Measurements from ENCODE around the gene FPR2.

The FPR2 gene

GRCh38 chr19:51784922-51785690, 24.1 kb downstream of the FPR2 start:
- no peak for TF ChIP-seq GATA3 (IDR thresholded peaks at IDR 0.05; ENCODE audit: low read depth, low read length)
- TF ChIP-seq GATA2 (IDR thresholded peaks at IDR 0.05; ENCODE audit: low read depth, low read length), result no peak

DNA sequence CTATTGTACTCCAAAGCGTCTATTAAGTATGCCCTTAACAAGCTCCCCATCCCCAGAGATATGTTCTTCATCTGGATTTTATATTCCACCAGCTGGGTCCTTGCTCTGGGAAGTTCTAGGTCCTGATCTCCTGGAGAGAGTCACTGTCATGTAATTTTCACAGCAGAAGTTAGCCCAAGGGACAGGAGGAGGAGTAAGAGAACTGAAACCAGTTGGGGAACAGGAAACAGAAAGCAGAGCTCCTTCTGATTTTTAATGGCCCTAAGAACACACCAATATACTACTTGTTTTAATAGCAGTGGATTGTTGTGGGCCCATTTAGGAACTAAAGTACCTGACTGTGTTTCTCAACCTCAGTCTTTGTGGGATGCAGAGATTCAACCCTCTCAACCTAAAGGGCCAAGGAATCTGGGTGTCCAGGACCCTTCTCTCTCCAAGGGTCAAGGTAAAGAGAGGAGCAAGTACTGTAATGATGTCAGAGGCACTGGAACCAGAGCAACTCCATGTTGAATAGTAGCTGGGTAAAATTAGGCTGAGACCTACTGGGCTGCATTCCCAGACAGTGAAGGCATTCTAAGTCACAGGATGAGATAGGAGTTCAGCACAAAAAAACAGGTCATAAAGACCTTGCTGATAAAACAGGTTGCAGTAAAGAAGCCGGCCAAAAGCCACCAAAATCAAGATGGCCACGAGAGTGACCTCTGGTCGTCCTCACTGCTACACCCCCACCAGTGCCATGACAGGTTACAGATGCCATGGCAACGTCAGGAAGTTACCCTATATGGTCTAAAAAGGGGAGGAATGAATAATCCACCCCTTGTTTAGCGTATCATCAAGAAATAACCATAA, 25.9 kb downstream of the FPR2 start:
- TF ChIP-seq GATA2 (IDR thresholded peaks at IDR 0.05; ENCODE audit: low read depth, low read length), result no peak
- no peak for TF ChIP-seq GATA3 (IDR thresholded peaks at IDR 0.05; ENCODE audit: low read depth, low read length)

DNA sequence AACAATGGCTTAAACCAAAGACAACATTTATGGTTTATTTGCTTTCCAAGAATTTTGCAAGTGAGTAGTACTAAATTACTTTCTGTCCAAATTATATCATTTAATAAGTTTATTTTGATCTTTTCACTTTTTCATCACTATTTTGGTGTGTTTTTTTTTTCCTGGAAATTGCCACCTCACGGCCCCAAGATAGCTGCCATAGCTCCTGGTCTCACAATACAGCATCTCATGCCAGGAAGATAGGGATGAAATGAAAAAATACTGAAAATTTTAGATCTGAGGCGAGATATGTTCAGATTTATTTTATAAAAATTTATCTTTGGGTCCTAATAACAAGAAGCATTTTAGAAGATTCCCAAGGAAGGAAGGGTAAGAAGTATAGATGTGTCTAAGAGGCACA, 27.0 kb downstream of the FPR2 start:
- no peak for TF ChIP-seq GATA2 (IDR thresholded peaks at IDR 0.05; ENCODE audit: low read depth, low read length)
- no peak for TF ChIP-seq GATA3 (IDR thresholded peaks at IDR 0.05; ENCODE audit: low read depth, low read length)

DNA sequence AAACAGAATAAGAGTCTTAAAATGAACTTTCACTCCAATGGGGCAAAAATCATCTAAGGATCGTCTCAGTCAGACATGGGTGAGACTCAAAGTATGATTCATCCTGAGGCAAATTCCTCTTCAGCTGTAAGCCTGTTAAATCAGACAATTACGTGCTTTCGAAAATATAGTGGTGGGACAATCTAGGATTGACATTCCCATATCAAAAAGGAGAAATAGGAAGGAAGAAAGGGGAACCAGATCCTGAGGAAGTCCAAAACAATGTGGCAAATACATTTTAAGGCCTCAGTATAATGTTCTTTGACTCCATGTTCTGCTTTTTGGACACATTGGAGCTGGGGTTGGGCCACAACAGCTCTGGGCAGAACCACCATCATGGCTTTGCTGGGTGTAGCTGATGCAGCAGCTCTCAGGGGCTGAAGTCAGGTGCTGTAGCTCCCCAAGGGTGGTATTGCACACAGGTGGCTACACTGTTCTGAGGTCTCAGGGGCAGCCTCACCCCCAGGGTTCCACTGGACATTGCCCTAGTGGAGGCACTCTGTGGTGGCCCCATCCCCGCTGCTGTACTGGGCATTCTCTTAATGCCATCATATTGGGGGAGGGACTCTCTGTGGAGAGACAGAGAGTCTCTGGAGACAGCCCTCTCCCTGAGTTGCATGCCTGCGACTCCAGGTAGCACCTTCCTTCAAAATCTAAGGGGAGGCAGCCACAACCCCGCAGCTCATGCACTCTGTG, 28.2 kb downstream of the FPR2 start:
- TF ChIP-seq GATA3 (IDR thresholded peaks at IDR 0.05; ENCODE audit: low read depth, low read length), result no peak
- TF ChIP-seq GATA2 (IDR thresholded peaks at IDR 0.05; ENCODE audit: low read depth, low read length), result no peak

- TF ChIP-seq GATA2 (IDR thresholded peaks at IDR 0.05; ENCODE audit: low read depth, low read length) (no peak), GATA3 (IDR thresholded peaks at IDR 0.05; ENCODE audit: low read depth, low read length) (no peak)
Observed at GRCh38 chr19:51792932-51793331, 32.0 kb downstream of the FPR2 start.

- no peak for TF ChIP-seq GATA3 (IDR thresholded peaks at IDR 0.05; ENCODE audit: low read depth, low read length)
- TF ChIP-seq GATA2 (IDR thresholded peaks at IDR 0.05; ENCODE audit: low read depth, low read length), result no peak
Observed at GRCh38 chr19:51793994-51794393, 33.0 kb downstream of the FPR2 start.

GRCh38 chr19:51794885-51795490, 34.0 kb downstream of the FPR2 start, which contains the start of gene FPR3:
Gene FPR3, plus strand, starts transcription at chr19:51795157. Its CDS starts 28,592 bp downstream, at chr19:51823749.
- TF ChIP-seq GATA2 (IDR thresholded peaks at IDR 0.05; ENCODE audit: low read depth, low read length), result no peak
- no peak for TF ChIP-seq GATA3 (IDR thresholded peaks at IDR 0.05; ENCODE audit: low read depth, low read length)

DNA sequence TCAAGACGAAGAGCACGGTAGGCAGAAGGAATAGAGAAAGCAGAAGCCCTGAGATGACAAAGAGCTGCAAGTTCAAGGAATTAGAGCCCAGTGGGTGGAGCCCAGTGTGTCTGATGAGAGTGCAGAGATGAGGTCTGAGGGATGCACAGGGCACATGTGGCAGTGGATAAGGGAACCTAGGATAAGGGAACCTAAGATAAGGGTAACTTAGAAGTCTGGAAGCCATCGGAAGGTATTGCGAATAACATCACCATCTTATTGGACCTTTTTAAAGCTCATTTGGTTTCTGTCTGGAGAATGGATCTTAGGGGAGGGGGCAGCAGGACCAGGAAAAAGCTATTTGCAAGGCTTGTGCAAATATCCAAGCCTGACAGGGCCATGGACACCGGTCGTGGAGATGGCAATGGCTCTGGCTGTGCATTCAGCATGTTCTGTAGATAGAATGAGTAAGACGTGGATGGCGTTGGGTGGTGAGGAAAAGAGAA, 35.3 kb downstream of the FPR2 start:
- TF ChIP-seq GATA2 (IDR thresholded peaks at IDR 0.05; ENCODE audit: low read depth, low read length), result no peak
- TF ChIP-seq GATA3 (IDR thresholded peaks at IDR 0.05; ENCODE audit: low read depth, low read length), result no peak

GRCh38 chr19:51797480-51797879, 36.5 kb downstream of the FPR2 start:
- TF ChIP-seq GATA2 (IDR thresholded peaks at IDR 0.05; ENCODE audit: low read depth, low read length) (no peak), GATA3 (IDR thresholded peaks at IDR 0.05; ENCODE audit: low read depth, low read length) (no peak)

- TF ChIP-seq GATA2 (IDR thresholded peaks at IDR 0.05; ENCODE audit: low read depth, low read length) (no peak), GATA3 (IDR thresholded peaks at IDR 0.05; ENCODE audit: low read depth, low read length) (no peak)
Observed at GRCh38 chr19:51798062-51798461, 37.1 kb downstream of the FPR2 start.

- TF ChIP-seq GATA2 (IDR thresholded peaks at IDR 0.05; ENCODE audit: low read depth, low read length) (no peak), GATA3 (IDR thresholded peaks at IDR 0.05; ENCODE audit: low read depth, low read length) (no peak)
Observed at GRCh38 chr19:51799034-51799773, 38.2 kb downstream of the FPR2 start.

DNA sequence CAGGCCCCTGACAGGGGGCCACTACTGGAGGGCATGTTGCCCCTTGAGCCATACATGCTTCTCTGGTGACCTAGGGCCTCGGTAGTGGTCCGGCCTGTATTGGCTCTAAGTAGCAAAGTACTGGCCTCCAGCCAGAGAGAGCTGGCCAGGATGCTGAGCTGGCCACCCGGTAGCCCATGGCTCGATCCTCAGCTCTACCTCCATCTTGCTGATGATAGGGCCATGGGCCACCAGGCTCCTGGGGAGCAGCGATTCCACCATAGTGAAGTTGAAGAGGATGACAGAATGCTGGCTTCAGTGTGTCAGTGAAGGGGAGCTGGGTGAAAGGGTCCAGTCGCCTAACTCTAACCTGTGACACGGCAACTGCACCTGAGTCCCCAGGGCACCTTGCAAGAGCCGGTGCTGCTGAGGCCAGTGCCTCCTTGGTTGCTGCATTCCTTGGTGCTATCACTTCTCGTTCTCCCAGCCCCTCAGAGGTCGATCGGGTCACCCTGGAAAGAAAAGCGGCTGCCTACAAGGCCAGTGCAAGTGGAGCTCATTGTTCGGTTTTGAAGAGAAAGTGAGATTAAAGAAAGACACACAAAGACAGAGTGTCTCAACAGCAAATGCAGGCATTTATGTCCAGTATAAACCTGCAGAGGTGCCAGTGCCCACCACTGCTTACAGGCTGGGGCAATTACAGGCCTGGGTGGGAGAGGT, 38.9 kb downstream of the FPR2 start:
- no peak for TF ChIP-seq GATA2 (IDR thresholded peaks at IDR 0.05; ENCODE audit: low read depth, low read length)
- no peak for TF ChIP-seq GATA3 (IDR thresholded peaks at IDR 0.05; ENCODE audit: low read depth, low read length)

Data from SH-SY5Y (cell line).